ENCODE measurements around the gene EXOC3L2.

GRCh38 chr19:45216667-45217066 is 28.5 kb downstream of the EXOC3L2 start:
- TF ChIP-seq EZH2 (IDR thresholded peaks at IDR 0.05; ENCODE audit: borderline replicate concordance, low read length): no peak
- TF ChIP-seq CTCF (IDR thresholded peaks at IDR 0.05; ENCODE audit: low read length): no peak

All from OCI-LY1 (cell line).